SK-N-SH treated with all-trans-retinoic acid at 6 μM for 48 hours (cell line): Measurements from ENCODE around the gene PTRHD1.

Experiments
- ATAC-seq: fragments of 200-7000 bp; cut with Tn5 transposase; 3 replicates; pipeline ENCODE4 v1.9.1; 2020; ENCODE audit warnings: mild to moderate bottlenecking, moderate library complexity
- ARNTL ChIP-seq: fragments of 450-650 bp; formaldehyde crosslinking; IDR thresholded peaks from 2 replicates; pipeline ENCODE4 v1.5.0; 2020; ENCODE audit warnings: low read depth, mild to moderate bottlenecking, moderate library complexity, borderline replicate concordance
- CSDC2 ChIP-seq: fragments of 250-450 bp; sonication (Bioruptor Pico); IDR thresholded peaks from 2 replicates; pipeline ENCODE4 v1.5.0; 2020; ENCODE audit warnings: mild to moderate bottlenecking, moderate library complexity
- CSRNP3 ChIP-seq: fragments of 250-450 bp; sonication (Bioruptor Pico); IDR thresholded peaks from 2 replicates; pipeline ENCODE4 v1.5.1; 2021; ENCODE audit warnings: mild to moderate bottlenecking, moderate library complexity
- GLIS3 ChIP-seq: fragments of 250-450 bp; sonication (Bioruptor Pico); IDR thresholded peaks from 2 replicates; pipeline ENCODE4 v1.5.0; 2020; ENCODE audit warnings: mild to moderate bottlenecking, moderate library complexity
- ISL1 ChIP-seq: fragments of 250-450 bp; sonication (Bioruptor Pico); IDR thresholded peaks from 2 replicates; pipeline ENCODE4 v2.1.2; 2022; ENCODE audit warnings: mild to moderate bottlenecking, moderate library complexity
- OSR1 ChIP-seq: fragments of 250-450 bp; sonication (Bioruptor Pico); IDR thresholded peaks from 2 replicates; pipeline ENCODE4 v1.8.0; 2022; ENCODE audit warnings: moderate library complexity, mild to moderate bottlenecking, inconsistent platforms
- POU6F1 ChIP-seq: fragments of 250-450 bp; sonication (Bioruptor Pico); IDR thresholded peaks from 2 replicates; pipeline ENCODE4 v1.8.0; 2021; ENCODE audit warnings: low read depth, mild to moderate bottlenecking, moderate library complexity, borderline replicate concordance
- RARB ChIP-seq: fragments of 250-450 bp; sonication (Bioruptor Pico); IDR thresholded peaks from 2 replicates; pipeline ENCODE4 v1.8.0; 2021; ENCODE audit warnings: mild to moderate bottlenecking, moderate library complexity
- TCF4 ChIP-seq: fragments of 250-450 bp; sonication (Bioruptor Pico); IDR thresholded peaks from 2 replicates; pipeline ENCODE4 v1.8.0; 2021; ENCODE audit warnings: mild to moderate bottlenecking, moderate library complexity, borderline replicate concordance
- TOX ChIP-seq: fragments of 250-450 bp; sonication (Bioruptor Pico); IDR thresholded peaks from 2 replicates; pipeline ENCODE4 v1.8.0; 2021; ENCODE audit warnings: mild to moderate bottlenecking, moderate library complexity, borderline replicate concordance
- TSHZ2 ChIP-seq: fragments of 250-450 bp; sonication (Bioruptor Pico); IDR thresholded peaks from 2 replicates; pipeline ENCODE4 v1.5.0; 2020; ENCODE audit warnings: mild to moderate bottlenecking, moderate library complexity
- ZFP30 ChIP-seq: fragments of 450-650 bp; formaldehyde crosslinking; IDR thresholded peaks from 2 replicates; pipeline ENCODE4 v1.5.0; 2022; ENCODE audit warnings: mild to moderate bottlenecking, moderate library complexity
- ZNF565 ChIP-seq: fragments of 450-650 bp; formaldehyde crosslinking; conservative IDR thresholded peaks from 2 replicates; pipeline ENCODE4 v1.5.0; 2020; ENCODE audit warnings: low read depth, mild to moderate bottlenecking, moderate library complexity
- ZNF70 ChIP-seq: fragments of 450-650 bp; formaldehyde crosslinking; IDR thresholded peaks from 2 replicates; pipeline ENCODE4 v1.5.0; 2020; ENCODE audit warnings: mild to moderate bottlenecking, moderate library complexity
- ZNF8 ChIP-seq: fragments of 450-650 bp; formaldehyde crosslinking; IDR thresholded peaks from 2 replicates; pipeline ENCODE4 v1.5.0; 2020; ENCODE audit warnings: mild to moderate bottlenecking, moderate library complexity
- TF ChIP-seq, protein P1 (sequence below): fragments of 250-450 bp; sonication (Bioruptor Pico); IDR thresholded peaks from 2 replicates; pipeline ENCODE4 v1.8.0; 2020; ENCODE audit warnings: mild to moderate bottlenecking, moderate library complexity, borderline replicate concordance

PTRHD1 gene

GRCh38 chr2:24749069-24749691 is 44.0 kb downstream of the PTRHD1 start (continued):
- no peak for TF ChIP-seq POU6F1 (CRISPR knock-in tag)

GRCh38 chr2:24747299-24747698 is 45.9 kb downstream of the PTRHD1 start:
- ATAC-seq, result no peak
- TF ChIP-seq TSHZ2 (CRISPR knock-in tag) (no peak), GLIS3 (no peak), ZNF565 (no peak)

DNA sequence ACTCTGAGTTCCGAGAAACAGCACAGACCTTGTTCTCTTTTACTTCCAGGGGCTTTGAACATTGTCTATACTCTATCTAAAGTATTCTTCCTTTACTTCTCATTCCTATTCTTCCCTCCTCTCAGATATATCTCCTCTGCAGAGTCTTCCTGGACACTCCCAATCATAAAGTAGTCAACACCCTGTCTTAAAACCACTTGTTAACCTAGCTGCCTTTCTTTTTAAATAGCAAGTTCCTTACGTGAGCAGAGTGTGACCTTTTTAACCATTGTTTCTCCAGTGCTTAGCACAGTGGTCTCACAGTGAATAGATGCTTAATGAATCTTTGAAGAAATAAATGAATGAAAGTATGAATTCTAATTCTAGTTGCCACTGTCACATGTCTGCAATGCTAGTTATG is 47.4 kb downstream of the PTRHD1 start:
- no peak for TF ChIP-seq TCF4
- no peak for TF ChIP-seq CSRNP3 (CRISPR knock-in tag)
- TF ChIP-seq POU6F1 (CRISPR knock-in tag), result no peak
- no peak for TF ChIP-seq ZFP30 (CRISPR knock-in tag)
- no peak for TF ChIP-seq ZNF565
- TF ChIP-seq ARNTL (CRISPR knock-in tag), result no peak
- ATAC-seq, result no peak

- no peak for ATAC-seq
- TF ChIP-seq ZFP30 (CRISPR knock-in tag) (no peak), ZNF8 (no peak), OSR1 (CRISPR knock-in tag) (no peak), ISL1 (CRISPR knock-in tag) (no peak)
- TF ChIP-seq, all 23 proteins: peak for 0
Observed at GRCh38 chr2:24744356-24744755, 48.8 kb downstream of the PTRHD1 start.

GRCh38 chr2:24743924-24744323 is 49.3 kb downstream of the PTRHD1 start:
- ATAC-seq, result no peak
- no peak for TF ChIP-seq ARNTL (CRISPR knock-in tag)
- TF ChIP-seq POU6F1 (CRISPR knock-in tag), result no peak
- no peak for TF ChIP-seq ISL1 (CRISPR knock-in tag)

GRCh38 chr2:24742730-24743129 is 50.5 kb downstream of the PTRHD1 start:
- no peak for ATAC-seq
- TF ChIP-seq CSRNP3 (CRISPR knock-in tag) (no peak), ISL1 (CRISPR knock-in tag) (no peak), POU6F1 (CRISPR knock-in tag) (no peak), ZFP30 (CRISPR knock-in tag) (no peak), CSDC2 (CRISPR knock-in tag) (no peak), ZNF70 (CRISPR knock-in tag) (no peak), TCF4 (no peak), TOX (CRISPR knock-in tag) (no peak), RARB (CRISPR knock-in tag) (no peak), ZNF565 (no peak), ZNF8 (no peak)
- TF ChIP-seq, protein P1, sequence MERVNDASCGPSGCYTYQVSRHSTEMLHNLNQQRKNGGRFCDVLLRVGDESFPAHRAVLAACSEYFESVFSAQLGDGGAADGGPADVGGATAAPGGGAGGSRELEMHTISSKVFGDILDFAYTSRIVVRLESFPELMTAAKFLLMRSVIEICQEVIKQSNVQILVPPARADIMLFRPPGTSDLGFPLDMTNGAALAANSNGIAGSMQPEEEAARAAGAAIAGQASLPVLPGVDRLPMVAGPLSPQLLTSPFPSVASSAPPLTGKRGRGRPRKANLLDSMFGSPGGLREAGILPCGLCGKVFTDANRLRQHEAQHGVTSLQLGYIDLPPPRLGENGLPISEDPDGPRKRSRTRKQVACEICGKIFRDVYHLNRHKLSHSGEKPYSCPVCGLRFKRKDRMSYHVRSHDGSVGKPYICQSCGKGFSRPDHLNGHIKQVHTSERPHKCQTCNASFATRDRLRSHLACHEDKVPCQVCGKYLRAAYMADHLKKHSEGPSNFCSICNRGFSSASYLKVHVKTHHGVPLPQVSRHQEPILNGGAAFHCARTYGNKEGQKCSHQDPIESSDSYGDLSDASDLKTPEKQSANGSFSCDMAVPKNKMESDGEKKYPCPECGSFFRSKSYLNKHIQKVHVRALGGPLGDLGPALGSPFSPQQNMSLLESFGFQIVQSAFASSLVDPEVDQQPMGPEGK, result no peak
